Left ventricle myocardium inferior (tissue), 1 donor: ENCODE data around the gene SETDB2. TPM values are rescaled to one million over a fixed set of nuclear protein-coding genes. Genes with fewer than 3 reads are reported as not detected.
A peak's percentile ranks its signal among the peaks of the same experiment; 100 is the strongest.

Experiments used
- DNase-seq: peaks from one replicate; pipeline ENCODE4 v3.0.0-alpha.2; 2020
- H3K27ac ChIP-seq: fragments of 200-600 bp; replicated peaks from 2 replicates; pipeline ENCODE4 v1.8.0; 2021
- H3K27me3 ChIP-seq: fragments of 200-600 bp; 2 replicates; pipeline ENCODE4 v1.8.0; 2021; ENCODE audit warnings: low read depth
- H3K36me3 ChIP-seq: fragments of 200-600 bp; 2 replicates; pipeline ENCODE4 v1.8.0; 2021
- H3K4me1 ChIP-seq: fragments of 200-600 bp; 2 replicates; pipeline ENCODE4 v1.8.0; 2021
- H3K4me3 ChIP-seq: fragments of 200-600 bp; 2 replicates; pipeline ENCODE4 v1.8.0; 2021; ENCODE audit warnings: mild to moderate bottlenecking, moderate library complexity
- H3K9me3 ChIP-seq: fragments of 200-600 bp; replicated peaks from 2 replicates; pipeline ENCODE4 v1.8.0; 2021
- CTCF ChIP-seq: fragments of 200-600 bp; IDR thresholded peaks from 2 replicates; pipeline ENCODE4 v1.8.0; 2021; ENCODE audit warnings: antibody characterized with exemption, mild to moderate bottlenecking, borderline replicate concordance
- intact Hi-C: fragments of 100-400 bp; cut with micrococcal nuclease; formaldehyde crosslinking; loops from one replicate; pipeline ENCODE4 v1.11.0; 2022
- total RNA-seq: library from RNA; stranded (reverse); fragmentation: NEBNext Ultra II Directional; extraction: Animal tissue kit (Norgen Biotek cat#: 25700); gene quantifications from one replicate; pipeline ENCODE4 v1.2.1, GENCODE V29; 2021
- donor health status: DM: no; HTN: yes; CAD: no; lungs with severe emphysema.

SETDB2 gene
- total RNA-seq, 1 donor from 2014 or later = 17.8 TPM

- intact Hi-C loops = no loop called here
- no peak for DNase-seq
- no peaks in the 10 kb centered on the region for H3K27me3 ChIP-seq
- no peak for TF ChIP-seq CTCF
- H3K27ac ChIP-seq = no peak overlapping the region
- no peak overlapping the region for H3K4me3 ChIP-seq
- H3K36me3 ChIP-seq = peaks cover 40% of the 10 kb centered on the region
- H3K9me3 ChIP-seq = no peaks in the 10 kb centered on the region
- H3K4me1 ChIP-seq = peaks cover 34% of the 10 kb centered on the region
Observed at GRCh38 chr13:49538404-49538803, 94.3 kb downstream of the SETDB2 start.

- no peak overlapping the region for H3K27ac ChIP-seq
- no peak for TF ChIP-seq CTCF
- H3K36me3 ChIP-seq = peaks cover 45% of the 10 kb centered on the region
- H3K27me3 ChIP-seq = no peaks in the 10 kb centered on the region
- H3K4me1 ChIP-seq = peaks cover 27% of the 10 kb centered on the region
- no peaks in the 10 kb centered on the region for H3K9me3 ChIP-seq
- no peak overlapping the region for H3K4me3 ChIP-seq
- intact Hi-C loops = no loop called here
- DNase-seq = no peak
Observed at GRCh38 chr13:49539313-49539712, 95.2 kb downstream of the SETDB2 start.

- peaks cover 49% of the 10 kb centered on the region for H3K36me3 ChIP-seq
- no peak for DNase-seq
- H3K27ac ChIP-seq = no peak overlapping the region
- no peak for TF ChIP-seq CTCF
- peaks cover 27% of the 10 kb centered on the region for H3K4me1 ChIP-seq
- H3K4me3 ChIP-seq = no peak overlapping the region
- intact Hi-C loops = loop anchor here (5.0 kb wide), 1 partner anchor 68 kb away; no protein-coding TSS in a partner anchor
- no peaks in the 10 kb centered on the region for H3K27me3 ChIP-seq
- no peaks in the 10 kb centered on the region for H3K9me3 ChIP-seq
Observed at GRCh38 chr13:49539746-49540145, 95.7 kb downstream of the SETDB2 start.

GRCh38 chr13:49540552-49540951 lies 96.5 kb downstream of the SETDB2 start:
- TF ChIP-seq CTCF = no peak
- H3K27ac ChIP-seq = peak overlapping the region; percentile 67
- peaks cover 27% of the 10 kb centered on the region for H3K4me1 ChIP-seq
- H3K36me3 ChIP-seq = peaks cover 57% of the 10 kb centered on the region
- no peak for DNase-seq
- peak overlapping the region; percentile 38 for H3K4me3 ChIP-seq
- intact Hi-C loops = loop anchor here (5.0 kb wide), 1 partner anchor 67 kb away; no protein-coding TSS in a partner anchor
- H3K27me3 ChIP-seq = no peaks in the 10 kb centered on the region
- H3K9me3 ChIP-seq = no peaks in the 10 kb centered on the region

GRCh38 chr13:49543656-49544055 lies 99.6 kb downstream of the SETDB2 start:
- no peak for TF ChIP-seq CTCF
- H3K4me1 ChIP-seq = peaks cover 15% of the 10 kb centered on the region
- no peaks in the 10 kb centered on the region for H3K9me3 ChIP-seq
- DNase-seq = no peak
- H3K36me3 ChIP-seq = peaks cover 88% of the 10 kb centered on the region
- no peak overlapping the region for H3K4me3 ChIP-seq
- intact Hi-C loops = loop anchor here (5.0 kb wide), 1 partner anchor 64 kb away; no protein-coding TSS in a partner anchor
- no peak overlapping the region for H3K27ac ChIP-seq
- no peaks in the 10 kb centered on the region for H3K27me3 ChIP-seq

Other genes with a start within 250 kb of the SETDB2 start
- not detected for gene MLNR, start 223.9 kb upstream of the SETDB2 start, total RNA-seq
- 11.4 TPM for gene CDADC1, start 196.3 kb upstream of the SETDB2 start, total RNA-seq
- gene CAB39L, start 210 bp upstream of the SETDB2 start, total RNA-seq = 23.4 TPM
- gene PHF11, start 51.7 kb downstream of the SETDB2 start, total RNA-seq = 15.1 TPM
- 21.6 TPM for gene RCBTB1, start 141.3 kb downstream of the SETDB2 start, total RNA-seq
- gene ARL11, start 184.2 kb downstream of the SETDB2 start, total RNA-seq = 0.52 TPM
- gene EBPL, start 247.2 kb downstream of the SETDB2 start, total RNA-seq = 6.0 TPM